ENCODE measurements around the gene PSMD3. TPM values are rescaled to one million over a fixed set of nuclear protein-coding genes. Genes with fewer than 3 reads are reported as not detected.
A peak's percentile ranks its signal among the peaks of the same experiment; 100 is the strongest.

The PSMD3 gene
- total RNA-seq, 4 donors from 2014 or later, result 72.2 to 121 (median 84.7) TPM

- peak overlapping the region; percentile 51 to 71 (median 61) for H3K27ac ChIP-seq
- peaks cover 20 to 62% (median 48%) of the 10 kb centered on the region in 3 donors for H3K4me1 ChIP-seq
- H3K36me3 ChIP-seq, result peaks cover 27 to 97% (median 39%) of the 10 kb centered on the region in 3 donors
- no peak for TF ChIP-seq CTCF (IDR thresholded peaks at IDR 0.05)
- no peak for TF ChIP-seq POLR2A (IDR thresholded peaks at IDR 0.05)
- intact Hi-C loops (cut with DNase I), result no loop called here
- DNase-seq, result no peak
- H3K27me3 ChIP-seq, result no peaks in the 10 kb centered on the region
- no peak overlapping the region for H3K4me3 ChIP-seq
- no peaks in the 10 kb centered on the region for H3K9me3 ChIP-seq
- WGBS, 2 donors, result 25 to 44% methylated on average over 13 to 17 of the region's 22 CpGs
Observed at GRCh38 chr17:40025991-40026815, 45.6 kb downstream of the PSMD3 start.

- no peak for DNase-seq
- H3K9me3 ChIP-seq, result no peaks in the 10 kb centered on the region
- intact Hi-C loops (cut with DNase I), result no loop called here
- peaks cover 13 to 62% (median 41%) of the 10 kb centered on the region in 3 donors for H3K4me1 ChIP-seq
- no peak overlapping the region for H3K4me3 ChIP-seq
- 10 to 33% methylated on average over 10 of the region's 33 CpGs for WGBS, 2 donors
- TF ChIP-seq CTCF (IDR thresholded peaks at IDR 0.05) (peak; percentile 89 to 97 (median 92)), POLR2A (IDR thresholded peaks at IDR 0.05) (no peak)
- peak overlapping the region; percentile 51 to 71 (median 61) for H3K27ac ChIP-seq
- H3K36me3 ChIP-seq, result peaks cover 35 to 97% (median 44%) of the 10 kb centered on the region in 3 donors
- H3K27me3 ChIP-seq, result no peaks in the 10 kb centered on the region
Observed at GRCh38 chr17:40026816-40027613, 46.4 kb downstream of the PSMD3 start.

DNA sequence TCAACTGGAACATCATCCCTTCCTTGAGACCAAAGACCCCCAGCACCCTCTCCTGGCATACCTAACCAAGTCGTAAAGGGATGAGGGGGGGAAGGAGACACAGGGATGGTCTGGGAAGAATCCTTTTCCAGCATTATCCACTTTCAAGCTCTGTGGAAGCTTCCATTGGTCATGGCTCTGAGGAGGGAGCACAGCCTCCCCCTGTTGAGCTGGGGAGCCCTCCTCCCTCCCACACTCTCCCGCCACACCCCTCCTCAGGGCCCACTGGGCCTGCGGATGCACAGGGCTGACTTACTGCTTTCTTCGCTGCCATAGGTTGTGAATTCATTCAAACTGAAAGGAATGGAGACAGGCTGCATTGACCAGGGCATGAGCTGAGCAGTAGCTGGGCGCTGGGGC, 47.0 kb downstream of the PSMD3 start:
- no peak for DNase-seq
- intact Hi-C loops (cut with DNase I), result no loop called here
- WGBS, 2 donors, result 57 to 74% methylated on average over 2 to 5 of the region's 5 CpGs
- Histone ChIP-seq H3K4me3 (no peak overlapping the region), H3K9me3 (no peaks in the 10 kb centered on the region), H3K27ac (no peak overlapping the region), H3K27me3 (no peaks in the 10 kb centered on the region), H3K4me1 (peaks cover 13 to 62% (median 38%) of the 10 kb centered on the region in 3 donors), H3K36me3 (peaks cover 34 to 97% (median 44%) of the 10 kb centered on the region in 3 donors)
- no peak for TF ChIP-seq CTCF (IDR thresholded peaks at IDR 0.05)
- no peak for TF ChIP-seq POLR2A (IDR thresholded peaks at IDR 0.05)

- no peak for DNase-seq
- WGBS, 2 donors, result 80 to 90% methylated on average over 1 to 10 of the region's 13 CpGs
- Histone ChIP-seq H3K27ac (no peak overlapping the region), H3K4me1 (peaks cover 9 to 58% (median 28%) of the 10 kb centered on the region in 3 donors), H3K27me3 (no peaks in the 10 kb centered on the region), H3K9me3 (no peaks in the 10 kb centered on the region), H3K4me3 (no peak overlapping the region), H3K36me3 (peaks cover 34 to 97% (median 49%) of the 10 kb centered on the region in 3 donors)
- no peak for TF ChIP-seq POLR2A (IDR thresholded peaks at IDR 0.05)
- no peak for TF ChIP-seq CTCF (IDR thresholded peaks at IDR 0.05)
- intact Hi-C loops (cut with DNase I), result no loop called here
Observed at GRCh38 chr17:40028595-40028994, 48.0 kb downstream of the PSMD3 start.

GRCh38 chr17:40031706-40032105, 51.1 kb downstream of the PSMD3 start:
- DNase-seq, result no peak
- TF ChIP-seq POLR2A (IDR thresholded peaks at IDR 0.05), result no peak
- no peak for TF ChIP-seq CTCF (IDR thresholded peaks at IDR 0.05)
- 60 to 91% methylated on average over 5 to 10 of the region's 11 CpGs for whole genome bisulfite sequencing, 2 donors
- no peaks in the 10 kb centered on the region for H3K27me3 ChIP-seq
- peaks cover 2 to 51% (median 10%) of the 10 kb centered on the region in 3 donors for H3K4me1 ChIP-seq
- peaks cover 34 to 93% (median 42%) of the 10 kb centered on the region in 3 donors for H3K36me3 ChIP-seq
- no peak overlapping the region for H3K27ac ChIP-seq
- no peak overlapping the region for H3K4me3 ChIP-seq
- no peaks in the 10 kb centered on the region for H3K9me3 ChIP-seq
- intact Hi-C loops (cut with DNase I), result no loop called here

All from esophagus squamous epithelium (tissue), 5 donors.